Fibroblast of lung (primary cell): Measurements from ENCODE around the gene SYTL1. TPM values are rescaled to one million over a fixed set of nuclear protein-coding genes. Genes with fewer than 3 reads are reported as not detected.

Experiments
- DNase-seq, 2 donors: peaks; one replicate each; pipeline versions ENCODE4 v3.0.0 to v3.0.0-alpha.2; 2010; ENCODE audit warnings: low read depth in 2 of 2
- H2AFZ ChIP-seq: 2 replicates; pipeline ENCODE4 v1.5.1; 2012; ENCODE audit warnings: low read length, control low read depth, inconsistent platforms
- H3K27ac ChIP-seq: 2 replicates; pipeline ENCODE4 v1.5.1; 2011; ENCODE audit warnings: low read length, control low read depth; ENCODE audit not compliant: insufficient read depth
- H3K27me3 ChIP-seq: 2 replicates; pipeline ENCODE4 v1.5.1; 2011; ENCODE audit warnings: mild to moderate bottlenecking, low read length; ENCODE audit not compliant: control insufficient read depth, insufficient read depth
- H3K36me3 ChIP-seq: 2 replicates; pipeline ENCODE4 v1.5.1; 2011; ENCODE audit warnings: low read length; ENCODE audit not compliant: control insufficient read depth, insufficient read depth
- H3K4me1 ChIP-seq: 2 replicates; pipeline ENCODE4 v1.5.1; 2011; ENCODE audit warnings: low read length; ENCODE audit not compliant: control insufficient read depth, insufficient read depth; ENCODE audit errors: extremely low read depth
- H3K4me2 ChIP-seq: 2 replicates; pipeline ENCODE4 v1.5.1; 2011; ENCODE audit warnings: low read length, control low read depth; ENCODE audit not compliant: insufficient read depth; ENCODE audit errors: extremely low read depth
- H3K4me3 ChIP-seq, 4 experiments: fragments of 200-600 bp in 1 of 4; sonication (generic) in 1 of 4; replicated peaks in 1 of 4; 2 replicates each; pipeline ENCODE4 v1.5.1; 2011 to 2016; ENCODE audit warnings: low read length in 4 of 4, low read depth in 3 of 4, mild to moderate bottlenecking in 3 of 4, control low read depth in 2 of 4, inconsistent platforms in 1 of 4, mixed read lengths in 1 of 4; ENCODE audit not compliant: insufficient read depth in 1 of 4; ENCODE audit errors: control extremely low read depth in 1 of 4
- H3K79me2 ChIP-seq: 2 replicates; pipeline ENCODE4 v1.5.1; 2012; ENCODE audit warnings: mild to moderate bottlenecking, low read length, inconsistent platforms; ENCODE audit not compliant: control insufficient read depth, insufficient read depth
- H3K9ac ChIP-seq: 2 replicates; pipeline ENCODE4 v1.5.1; 2011; ENCODE audit warnings: mild to moderate bottlenecking, low read length, control low read depth; ENCODE audit not compliant: insufficient read depth
- H3K9me3 ChIP-seq: 2 replicates; pipeline ENCODE4 v1.5.1; 2012; ENCODE audit warnings: low read depth, low read length; ENCODE audit not compliant: control insufficient read depth, insufficient read depth
- H4K20me1 ChIP-seq: 2 replicates; pipeline ENCODE4 v1.5.1; 2011; ENCODE audit warnings: low read length; ENCODE audit not compliant: control insufficient read depth, insufficient read depth; ENCODE audit errors: extremely low read depth
- CTCF ChIP-seq, 2 donors: IDR thresholded peaks in 1 of 2; conservative IDR thresholded peaks in 1 of 2; 1 replicate in 1 of 2; 2 replicates in 1 of 2; pipeline ENCODE4 v1.5.1; 2011 to 2012; ENCODE audit warnings: low read length in 2 of 2, control low read depth in 1 of 2, inconsistent platforms in 1 of 2, low read depth in 1 of 2, mild to moderate bottlenecking in 1 of 2
- EZH2 ChIP-seq: IDR thresholded peaks from 2 replicates; pipeline ENCODE4 v1.5.1; 2012; ENCODE audit warnings: low read length, control low read depth, mild to moderate bottlenecking; ENCODE audit errors: missing control alignments
- polyA plus RNA-seq, 2 donors: library from polyadenylated mRNA; depleted of rRNA in 1 of 2; stranded (reverse) in 1 of 2; unstranded in 1 of 2; fragments of >200 nt; gene quantifications; 2 replicates each; pipeline ENCODE4 v1.2.1, GENCODE V29; 2011 to 2012; ENCODE audit warnings: missing spikeins in 1 of 2
- total RNA-seq: library from RNA; depleted of rRNA; stranded (reverse); fragments of >200 nt; gene quantifications from 2 replicates; pipeline ENCODE4 v1.2.1, GENCODE V29; 2014

Gene SYTL1
- total and polyA plus RNA-seq, 2 donors (not counting 1 experiment from before 2014, with no cell fraction given) = 0.02 to 0.17 TPM

- peak; percentile 84 to 90 for DNase-seq
- no peaks in the 10 kb centered on the region for H4K20me1 ChIP-seq
- H3K36me3 ChIP-seq = peaks cover 19% of the 10 kb centered on the region
- peaks cover 11% of the 10 kb centered on the region for H3K4me1 ChIP-seq
- peaks cover 10% of the 10 kb centered on the region for H3K79me2 ChIP-seq
- H2AFZ ChIP-seq = peak overlapping the region; percentile 93
- no peak for TF ChIP-seq CTCF (conservative IDR thresholded peaks at IDR 0.05 in 1 of 2, IDR thresholded peaks at IDR 0.05 in 1 of 2; ENCODE audit: low read depth in 1 of 2, low read length in 2 of 2)
- no peak for TF ChIP-seq EZH2
- peak overlapping the region; percentile 89 for H3K9ac ChIP-seq
- peak overlapping the region; percentile 100 for H3K4me2 ChIP-seq
- H3K27me3 ChIP-seq = no peaks in the 10 kb centered on the region
- H3K4me3 ChIP-seq = peak overlapping the region; percentile 70 to 79 (median 75)
- H3K9me3 ChIP-seq = no peaks in the 10 kb centered on the region
- H3K27ac ChIP-seq = peak overlapping the region; percentile 85
Measured at GRCh38 chr1:27365372-27366112, 23.7 kb downstream of the SYTL1 start.

GRCh38 chr1:27366113-27366410, 24.2 kb downstream of the SYTL1 start:
- H3K27me3 ChIP-seq = no peaks in the 10 kb centered on the region
- H3K36me3 ChIP-seq = peaks cover 18% of the 10 kb centered on the region
- peaks cover 11% of the 10 kb centered on the region for H3K4me1 ChIP-seq
- peak overlapping the region; percentile 85 for H3K27ac ChIP-seq
- H4K20me1 ChIP-seq = no peaks in the 10 kb centered on the region
- H2AFZ ChIP-seq = no peak overlapping the region
- H3K4me2 ChIP-seq = peak overlapping the region; percentile 78
- no peaks in the 10 kb centered on the region for H3K9me3 ChIP-seq
- peak; percentile 66 to 73 for DNase-seq
- peak overlapping the region; percentile 70 to 79 (median 75) for H3K4me3 ChIP-seq
- peaks cover 10% of the 10 kb centered on the region for H3K79me2 ChIP-seq
- peak overlapping the region; percentile 89 for H3K9ac ChIP-seq
- TF ChIP-seq CTCF (conservative IDR thresholded peaks at IDR 0.05 in 1 of 2, IDR thresholded peaks at IDR 0.05 in 1 of 2; ENCODE audit: low read depth in 1 of 2, low read length in 2 of 2) (no peak), EZH2 (no peak)

GRCh38 chr1:27366411-27367159, 24.8 kb downstream of the SYTL1 start, which contains the start of gene MAP3K6:
MAP3K6 (minus strand) TSS chr1:27366961; CDS start chr1:27366597, 364 bp downstream.
- DNase-seq = peak; percentile 73 to 76
- Histone ChIP-seq H2AFZ (peak within 1 kb of the TSS; percentile 83), H3K27ac (peak within 1 kb of the TSS; percentile 92)

More at GRCh38 chr1:27366411-27367159, 24.8 kb downstream of the SYTL1 start, which contains the start of gene MAP3K6:
- H4K20me1 ChIP-seq = no peaks in the 10 kb centered on the region
- peak within 1 kb of the TSS; percentile 89 for H3K9ac ChIP-seq
- H3K4me3 ChIP-seq = peak within 1 kb of the TSS; percentile 73 to 88 (median 80)
- TF ChIP-seq EZH2 = no peak
- TF ChIP-seq CTCF (conservative IDR thresholded peaks at IDR 0.05 in 1 of 2, IDR thresholded peaks at IDR 0.05 in 1 of 2; ENCODE audit: low read depth in 1 of 2, low read length in 2 of 2) = peak in 1 of 2 donors; percentile 0
- peaks cover 16% of the 10 kb centered on the region for H3K36me3 ChIP-seq
- peaks cover 10% of the 10 kb centered on the region for H3K79me2 ChIP-seq
- peaks cover 11% of the 10 kb centered on the region for H3K4me1 ChIP-seq
- H3K27me3 ChIP-seq = no peaks in the 10 kb centered on the region
- no peaks in the 10 kb centered on the region for H3K9me3 ChIP-seq
- H3K4me2 ChIP-seq = peak within 1 kb of the TSS; percentile 80
